AG08396 (cell line): ENCODE data around the gene PPM1D.

ENCODE experiments used
- DNase-seq: peaks from one replicate; pipeline ENCODE4 v3.0.0; 2012; ENCODE audit warnings: low spot score, mixed read lengths

The PPM1D gene

GRCh38 chr17:60618854-60619526 lies 19.0 kb downstream of the PPM1D start:
- DNase-seq = no peak

- no peak for DNase-seq
Measured at GRCh38 chr17:60622961-60623360, 23.0 kb downstream of the PPM1D start.

GRCh38 chr17:60623415-60623814 lies 23.4 kb downstream of the PPM1D start:
- DNase-seq = no peak

- DNase-seq = no peak
Measured at GRCh38 chr17:60627124-60627523, 27.1 kb downstream of the PPM1D start.

GRCh38 chr17:60628252-60628889 lies 28.4 kb downstream of the PPM1D start:
- DNase-seq = no peak

- no peak for DNase-seq
Measured at GRCh38 chr17:60629120-60629519, 29.1 kb downstream of the PPM1D start.

GRCh38 chr17:60630352-60630751 lies 30.4 kb downstream of the PPM1D start:
- no peak for DNase-seq

- DNase-seq = no peak
Measured at GRCh38 chr17:60631119-60631518, 31.1 kb downstream of the PPM1D start.

GRCh38 chr17:60637683-60638082 lies 37.7 kb downstream of the PPM1D start:
- DNase-seq = no peak

GRCh38 chr17:60639019-60639330 lies 39.0 kb downstream of the PPM1D start:
- DNase-seq = no peak

- DNase-seq = no peak
Measured at GRCh38 chr17:60640503-60640902, 40.5 kb downstream of the PPM1D start.

GRCh38 chr17:60641126-60641525 lies 41.1 kb downstream of the PPM1D start:
- no peak for DNase-seq

- DNase-seq = peak; percentile 65
Measured at GRCh38 chr17:60641810-60642220, 41.8 kb downstream of the PPM1D start.

GRCh38 chr17:60645918-60646523 lies 46.0 kb downstream of the PPM1D start:
- DNase-seq = no peak

- DNase-seq = no peak
Measured at GRCh38 chr17:60646701-60647100, 46.7 kb downstream of the PPM1D start.

- DNase-seq = no peak
Measured at GRCh38 chr17:60647705-60648104, 47.7 kb downstream of the PPM1D start.

- no peak for DNase-seq
Measured at GRCh38 chr17:60652454-60653247, 52.7 kb downstream of the PPM1D start.

- DNase-seq = no peak
Measured at GRCh38 chr17:60653569-60653968, 53.6 kb downstream of the PPM1D start.

GRCh38 chr17:60656499-60656898 lies 56.5 kb downstream of the PPM1D start:
- DNase-seq = no peak

GRCh38 chr17:60659156-60659555 lies 59.2 kb downstream of the PPM1D start:
- no peak for DNase-seq

- DNase-seq = no peak
Measured at GRCh38 chr17:60661489-60661888, 61.5 kb downstream of the PPM1D start.

- no peak for DNase-seq
Measured at GRCh38 chr17:60664022-60664421, 64.0 kb downstream of the PPM1D start.

- DNase-seq = no peak
Measured at GRCh38 chr17:60665602-60666001, 65.6 kb downstream of the PPM1D start.
